Measurements from ENCODE around the gene RXRG. TPM values are rescaled to one million over a fixed set of nuclear protein-coding genes. Genes with fewer than 3 reads are reported as not detected.

The RXRG gene
- total RNA-seq, 1 experiment from 2014 or later = not detected

DNA sequence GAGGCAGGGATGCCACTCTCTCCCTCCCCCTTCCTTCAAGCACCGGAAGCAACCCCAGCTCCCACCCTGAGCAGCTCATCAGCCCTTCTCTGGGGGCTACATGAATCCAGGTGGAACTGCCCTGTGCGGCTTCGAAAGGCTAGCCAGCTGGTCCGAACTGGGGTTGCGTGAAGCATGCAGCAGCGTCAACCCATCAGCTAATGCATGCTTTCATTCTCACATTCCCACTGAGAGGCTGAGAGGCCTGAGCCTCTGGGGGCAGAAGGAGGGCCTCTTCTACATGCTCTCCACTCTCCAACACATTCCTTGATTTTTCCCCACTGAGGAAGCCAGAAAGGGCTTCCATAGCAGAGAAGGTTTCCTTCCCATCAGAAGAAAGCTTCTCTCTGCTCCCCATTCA, 5.6 kb downstream of the RXRG start:
- Histone ChIP-seq H3K14ac (ENCODE audit: insufficient read depth, low read length) (no peak overlapping the region), H3K4me2 (ENCODE audit: insufficient read depth, insufficient read length, low read length) (no peak overlapping the region), H2BK15ac (ENCODE audit: low read depth, low read length) (no peak overlapping the region), H3K9ac (ENCODE audit: extremely low read depth, insufficient read length, low read length) (no peak overlapping the region), H2BK120ac (ENCODE audit: low read depth, low read length, poor library complexity, severe bottlenecking) (no peak overlapping the region), H3K79me1 (ENCODE audit: insufficient read depth, low read depth, low read length, poor library complexity, severe bottlenecking) (no peaks in the 10 kb centered on the region), H2AFZ (ENCODE audit: low read length) (no peak overlapping the region), H3K27me3 (ENCODE audit: insufficient read depth, low read length) (peaks cover 23% of the 10 kb centered on the region; the same call in 1 of the 2 replicates), H2BK5ac (ENCODE audit: insufficient read length, low read length) (no peak overlapping the region), H2AK5ac (ENCODE audit: insufficient read length, low read length) (no peak overlapping the region), H2BK20ac (ENCODE audit: low read depth, low read length, poor library complexity, severe bottlenecking) (no peak overlapping the region), H3K4ac (ENCODE audit: low read depth, low read length) (no peak overlapping the region), H3K9me3 (ENCODE audit: control insufficient read depth, low read depth, low read length) (no peaks in the 10 kb centered on the region), H3K27ac (ENCODE audit: insufficient read length, low read depth, low read length) (no peak overlapping the region), H3K4me1 (ENCODE audit: insufficient read depth, low read length) (peaks cover 3% of the 10 kb centered on the region; the same call in 1 of the 2 replicates), H3K23ac (ENCODE audit: insufficient read length, low read depth, low read length) (no peak overlapping the region), H3K56ac (ENCODE audit: insufficient read length, low read depth, low read length) (no peak overlapping the region), H4K5ac (ENCODE audit: insufficient read length, low read depth, low read length) (no peak overlapping the region), H4K20me1 (ENCODE audit: control insufficient read depth, insufficient read depth, insufficient read length) (no peaks in the 10 kb centered on the region), H2BK12ac (ENCODE audit: insufficient read length, low read depth, low read length) (no peak overlapping the region), H4K8ac (replicated peaks; ENCODE audit: insufficient read length, low read depth, low read length) (no peak overlapping the region), H3T11ph (ENCODE audit: low read length) (no peak overlapping the region), H3K79me2 (ENCODE audit: insufficient read depth, low read length) (no peaks in the 10 kb centered on the region), H4K91ac (ENCODE audit: insufficient read length, low read depth, low read length) (no peak overlapping the region), H3K18ac (ENCODE audit: insufficient read length, low read depth, low read length) (no peak overlapping the region), H3K23me2 (ENCODE audit: insufficient read length, low read depth, low read length, poor library complexity, severe bottlenecking) (no peaks in the 10 kb centered on the region)
- DNase-seq = peak; percentile 38
- H3K27ac Mint-ChIP-seq = no peak overlapping the region
- TF ChIP-seq, protein P1, sequence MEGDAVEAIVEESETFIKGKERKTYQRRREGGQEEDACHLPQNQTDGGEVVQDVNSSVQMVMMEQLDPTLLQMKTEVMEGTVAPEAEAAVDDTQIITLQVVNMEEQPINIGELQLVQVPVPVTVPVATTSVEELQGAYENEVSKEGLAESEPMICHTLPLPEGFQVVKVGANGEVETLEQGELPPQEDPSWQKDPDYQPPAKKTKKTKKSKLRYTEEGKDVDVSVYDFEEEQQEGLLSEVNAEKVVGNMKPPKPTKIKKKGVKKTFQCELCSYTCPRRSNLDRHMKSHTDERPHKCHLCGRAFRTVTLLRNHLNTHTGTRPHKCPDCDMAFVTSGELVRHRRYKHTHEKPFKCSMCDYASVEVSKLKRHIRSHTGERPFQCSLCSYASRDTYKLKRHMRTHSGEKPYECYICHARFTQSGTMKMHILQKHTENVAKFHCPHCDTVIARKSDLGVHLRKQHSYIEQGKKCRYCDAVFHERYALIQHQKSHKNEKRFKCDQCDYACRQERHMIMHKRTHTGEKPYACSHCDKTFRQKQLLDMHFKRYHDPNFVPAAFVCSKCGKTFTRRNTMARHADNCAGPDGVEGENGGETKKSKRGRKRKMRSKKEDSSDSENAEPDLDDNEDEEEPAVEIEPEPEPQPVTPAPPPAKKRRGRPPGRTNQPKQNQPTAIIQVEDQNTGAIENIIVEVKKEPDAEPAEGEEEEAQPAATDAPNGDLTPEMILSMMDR (conservative IDR thresholded peaks at IDR 0.05) = no peak
- H3K27me3 Mint-ChIP-seq (ENCODE audit: low read depth) = peaks cover 21% of the 10 kb centered on the region
- H3K36me3 Mint-ChIP-seq (ENCODE audit: insufficient read depth in 1 of 3, low read depth in 3 of 3) = no peaks in the 10 kb centered on the region
- no peak overlapping the region for H3K4me3 Mint-ChIP-seq
- H3K4me1 Mint-ChIP-seq = peaks cover 2 to 12% of the 10 kb centered on the region in 2 experiments; a peak in 3 of 4 replicates
- WGBS (ENCODE audit: extremely low coverage, insufficient read length, low lambda C conversion rate) = no CpG with 5 or more reads among the region's 6 CpGs
- H3K9me3 Mint-ChIP-seq = no peaks in the 10 kb centered on the region

All from H9 (cell line).